Measurements from ENCODE around the gene SPAG6. TPM values are rescaled to one million over a fixed set of nuclear protein-coding genes. Genes with fewer than 3 reads are reported as not detected.

SPAG6 gene
- total RNA-seq, 4 donors from 2014 or later = not detected

GRCh38 chr10:22366771-22367170 is 21.5 kb downstream of the SPAG6 start:
- H3K27ac ChIP-seq = no peak overlapping the region
- no peak overlapping the region for H3K4me3 ChIP-seq
- no peak for TF ChIP-seq POLR2A (IDR thresholded peaks at IDR 0.05)
- no peak for TF ChIP-seq EP300 (IDR thresholded peaks at IDR 0.05)
- no peak for TF ChIP-seq CTCF (IDR thresholded peaks at IDR 0.05)
- H3K4me1 ChIP-seq = no peaks in the 10 kb centered on the region
- ATAC-seq = no peak
- no peaks in the 10 kb centered on the region for H3K9me3 ChIP-seq
- no peaks in the 10 kb centered on the region for H3K36me3 ChIP-seq
- peaks cover 19% of the 10 kb centered on the region for H3K27me3 ChIP-seq
- 55 to 64% methylated on average over 2 of the region's 2 CpGs for WGBS, 2 donors (ENCODE audit: low coverage in 1 of 2)

GRCh38 chr10:22367471-22367870 is 22.2 kb downstream of the SPAG6 start:
- 82 to 92% methylated on average over 1 of the region's 1 CpG for WGBS, 2 donors (ENCODE audit: low coverage in 1 of 2)

GRCh38 chr10:22368402-22368801 is 23.1 kb downstream of the SPAG6 start:
- TF ChIP-seq EP300 (IDR thresholded peaks at IDR 0.05) (no peak), CTCF (IDR thresholded peaks at IDR 0.05) (no peak), POLR2AphosphoS5 (IDR thresholded peaks at IDR 0.05) (no peak), POLR2A (IDR thresholded peaks at IDR 0.05) (no peak)

More at GRCh38 chr10:22367471-22367870, 22.2 kb downstream of the SPAG6 start:
- H3K36me3 ChIP-seq = no peaks in the 10 kb centered on the region
- H3K4me3 ChIP-seq = no peak overlapping the region
- H3K27me3 ChIP-seq = peaks cover 22% of the 10 kb centered on the region
- no peak for TF ChIP-seq CTCF (IDR thresholded peaks at IDR 0.05)
- no peak for TF ChIP-seq EP300 (IDR thresholded peaks at IDR 0.05)
- no peak for TF ChIP-seq POLR2AphosphoS5 (IDR thresholded peaks at IDR 0.05)
- no peak overlapping the region for H3K27ac ChIP-seq
- no peak for ATAC-seq
- no peaks in the 10 kb centered on the region for H3K4me1 ChIP-seq
- no peaks in the 10 kb centered on the region for H3K9me3 ChIP-seq

GRCh38 chr10:22368981-22369380 is 23.7 kb downstream of the SPAG6 start:
- WGBS, 2 donors (ENCODE audit: low coverage in 1 of 2) = 0 to 49% methylated on average over 1 to 2 of the region's 2 CpGs
- no peak for TF ChIP-seq POLR2A (IDR thresholded peaks at IDR 0.05)
- TF ChIP-seq POLR2AphosphoS5 (IDR thresholded peaks at IDR 0.05) = no peak
- TF ChIP-seq EP300 (IDR thresholded peaks at IDR 0.05) = no peak
- no peak for TF ChIP-seq CTCF (IDR thresholded peaks at IDR 0.05)
- ATAC-seq = no peak
- Histone ChIP-seq H3K27me3 (peaks cover 21% of the 10 kb centered on the region), H3K4me1 (no peaks in the 10 kb centered on the region), H3K9me3 (no peaks in the 10 kb centered on the region), H3K4me3 (no peak overlapping the region), H3K27ac (no peak overlapping the region), H3K36me3 (no peaks in the 10 kb centered on the region)

More at GRCh38 chr10:22368402-22368801, 23.1 kb downstream of the SPAG6 start:
- Histone ChIP-seq H3K36me3 (no peaks in the 10 kb centered on the region), H3K4me3 (no peak overlapping the region), H3K27ac (no peak overlapping the region), H3K4me1 (no peaks in the 10 kb centered on the region), H3K27me3 (peaks cover 21% of the 10 kb centered on the region), H3K9me3 (no peaks in the 10 kb centered on the region)
- no peak for ATAC-seq
- 87 to 94% methylated on average over 4 of the region's 4 CpGs for WGBS, 2 donors (ENCODE audit: low coverage in 1 of 2)

- TF ChIP-seq POLR2A (IDR thresholded peaks at IDR 0.05) = no peak
- no peak for TF ChIP-seq EP300 (IDR thresholded peaks at IDR 0.05)
- TF ChIP-seq CTCF (IDR thresholded peaks at IDR 0.05) = no peak
- TF ChIP-seq POLR2AphosphoS5 (IDR thresholded peaks at IDR 0.05) = no peak
- Histone ChIP-seq H3K4me3 (no peak overlapping the region), H3K27ac (no peak overlapping the region), H3K27me3 (peaks cover 21% of the 10 kb centered on the region), H3K9me3 (no peaks in the 10 kb centered on the region), H3K36me3 (no peaks in the 10 kb centered on the region), H3K4me1 (no peaks in the 10 kb centered on the region)
- WGBS, 2 donors (ENCODE audit: low coverage in 1 of 2) = 82 to 87% methylated on average over 5 of the region's 5 CpGs
- ATAC-seq = no peak
Observed at GRCh38 chr10:22369434-22370072, 24.3 kb downstream of the SPAG6 start.
